Ovary (tissue), 9 donors: ENCODE results near the gene COL5A1. TPM values are rescaled to one million over a fixed set of nuclear protein-coding genes. Genes with fewer than 3 reads are reported as not detected.
"Not testable (repeated sequence)": the region's sequence is repeated elsewhere in the genome, so short reads cannot be mapped to it uniquely, and the experiment has no call there.

ENCODE experiments used
- DNase-seq, 5 donors: peaks; one replicate each; pipeline ENCODE4 v3.0.0-alpha.2; 2019 to 2020
- H3K27ac ChIP-seq, 2 donors: fragments of 200-600 bp; one replicate each; pipeline versions ENCODE4 v1.5.1 to v1.8.0; 2019 to 2022
- H3K27me3 ChIP-seq: fragments of 200-600 bp; one replicate; pipeline ENCODE4 v1.8.0; 2022
- H3K36me3 ChIP-seq: fragments of 200-600 bp; sonication (generic); one replicate; pipeline ENCODE4 v1.5.1; 2019
- H3K4me1 ChIP-seq: one replicate; pipeline ENCODE4 v1.8.1; 2013; ENCODE audit warnings: mild to moderate bottlenecking, moderate library complexity; ENCODE audit not compliant: insufficient read depth
- H3K4me3 ChIP-seq: fragments of 200-600 bp; sonication (generic); one replicate; pipeline ENCODE4 v1.5.1; 2017
- H3K9me3 ChIP-seq, 2 donors: fragments of 200-600 bp in 1 of 2; sonication (generic) in 1 of 2; one replicate each; pipeline versions ENCODE4 v1.5.1 to v1.8.1; 2013 to 2019; ENCODE audit warnings: mild to moderate bottlenecking in 1 of 2, moderate library complexity in 1 of 2
- CTCF ChIP-seq, 3 donors: fragments of 450-650 bp in 2 of 3; fragments of 200-600 bp in 1 of 3; IDR thresholded peaks; one replicate each; pipeline versions ENCODE4 v1.5.1 to v1.8.0; 2016 to 2022; ENCODE audit warnings: antibody characterized with exemption in 3 of 3, mild to moderate bottlenecking in 1 of 3
- EP300 ChIP-seq: sonication (generic); formaldehyde crosslinking; IDR thresholded peaks from one replicate; pipeline ENCODE4 v1.6.1; 2017; ENCODE audit warnings: antibody characterized with exemption
- POLR2A ChIP-seq: fragments of 450-650 bp; IDR thresholded peaks from one replicate; pipeline ENCODE4 v1.6.1; 2017; ENCODE audit warnings: antibody characterized with exemption, mild to moderate bottlenecking, moderate library complexity
- WGBS, 3 donors: extraction: QIAGEN DNeasy Blood & Tissue Kit in 1 of 3; methylation state at CpG; one replicate each; pipeline versions ENCODE4 v1.1.5 to v1.1.7; 2013 to 2017; 5-methylcytosine and 5-hydroxymethylcytosine counted together
- intact Hi-C, 4 donors: fragments of 100-400 bp; cut with DNase I; formaldehyde crosslinking; loops; one replicate each; pipeline versions ENCODE4 v1.11.0 to v1.15.1; 2022 to 2023
- polyA plus RNA-seq, 2 donors: library from polyadenylated mRNA; stranded (reverse); fragments of 200-250 nt in 1 of 2; fragments of 350-450 nt in 1 of 2; fragmentation: Illumina TruSeq in 1 of 2; extraction: RNeasy Lipid Tissue Mini Kit (QIAGEN cat#74804) in 1 of 2; gene quantifications; one replicate each; pipeline ENCODE4 v1.2.3, GENCODE V29; 2013 to 2014
- total RNA-seq, 7 donors: library from RNA; depleted of rRNA in 2 of 7; stranded (reverse); fragments of >200 nt in 2 of 7; fragmentation: NEBNext Ultra II Directional in 3 of 7; extraction: Animal tissue kit (Norgen Biotek cat#: 25700) in 3 of 7; gene quantifications; one replicate each; pipeline versions ENCODE4 v1.1.0 to v1.2.4, GENCODE V29; 2016 to 2023
- donor health status: DM: no; HTN: no; CAD: no; lungs with moderate emphysema.
- donor health status: DM: no; HTN: no; CAD: no.
- donor health status: Bipolar disorder and iron deficiency.
- donor health status: DM: yes; HTN: yes; CAD: no.
- donor health status: DM: no; HTN: no; CAD: no.
- donor health status: DM: yes; HTN: yes; CAD: no.

COL5A1 gene
- total and polyA plus RNA-seq, 9 donors, result 28.1 to 117 (median 54.6) TPM

DNA sequence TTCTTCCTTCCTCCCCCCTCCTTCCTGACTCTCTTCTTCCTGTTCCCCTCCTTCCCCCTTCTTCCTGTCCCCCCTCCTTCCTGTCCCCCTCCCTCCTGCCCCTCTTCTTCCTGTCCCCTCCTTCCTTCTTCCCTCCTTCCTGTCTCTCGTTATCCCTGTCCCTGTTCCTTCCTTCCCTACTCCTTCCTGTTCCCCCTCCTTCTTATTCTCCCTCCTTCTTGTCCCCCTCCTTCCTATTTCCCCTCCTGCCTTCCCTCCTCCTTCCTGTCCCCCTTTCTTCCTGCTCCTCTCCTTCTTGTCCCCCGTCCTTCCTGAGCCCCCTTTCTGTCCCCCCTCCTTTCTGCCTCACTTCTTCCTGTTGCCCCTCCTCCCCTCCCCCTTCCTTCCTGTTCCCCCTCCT, 70.6 kb downstream of the COL5A1 start:
- Histone ChIP-seq H3K27ac (no peak overlapping the region), H3K27me3 (no peaks in the 10 kb centered on the region), H3K36me3 (no peaks in the 10 kb centered on the region), H3K9me3 (no peaks in the 10 kb centered on the region), H3K4me3 (no peak overlapping the region), H3K4me1 (peaks cover 23% of the 10 kb centered on the region)
- TF ChIP-seq POLR2A (no peak), EP300 (no peak), CTCF (IDR thresholded peaks at IDR 0.05) (no peak)
- 44 to 70% (median 61%) methylated on average over 2 of the region's 2 CpGs for WGBS, 3 donors
- intact Hi-C loops, result no loop called here
- DNase-seq, result no peak

- peak overlapping the region in 1 of 2 donors; percentile 42 for H3K27ac ChIP-seq
- peaks cover 16% of the 10 kb centered on the region for H3K4me1 ChIP-seq
- intact Hi-C loops, result no loop called here
- H3K9me3 ChIP-seq, result no peaks in the 10 kb centered on the region
- no peak overlapping the region for H3K4me3 ChIP-seq
- DNase-seq, result peak in 2 of 5 donors; percentile 60 to 63
- WGBS, 3 donors, result 40 to 63% (median 55%) methylated on average over 10 of the region's 10 CpGs
- no peaks in the 10 kb centered on the region for H3K27me3 ChIP-seq
- TF ChIP-seq EP300, result no peak
- no peak for TF ChIP-seq CTCF (IDR thresholded peaks at IDR 0.05)
- no peak for TF ChIP-seq POLR2A
- no peaks in the 10 kb centered on the region for H3K36me3 ChIP-seq
These were observed 71.3 kb downstream of the COL5A1 start for GRCh38 chr9:134712926-134713325.

GRCh38 chr9:134715536-134715935, 73.9 kb downstream of the COL5A1 start:
- H3K4me1 ChIP-seq, intact Hi-C loops: not testable (repeated sequence)

GRCh38 chr9:134716067-134716466, 74.5 kb downstream of the COL5A1 start:
- WGBS, 3 donors, result 81 to 87% (median 84%) methylated on average over 8 of the region's 8 CpGs
- DNase-seq, result no peak
- TF ChIP-seq EP300 (no peak), POLR2A (no peak), CTCF (IDR thresholded peaks at IDR 0.05) (no peak)
- intact Hi-C loops, result no loop called here
- Histone ChIP-seq H3K36me3 (no peaks in the 10 kb centered on the region), H3K4me1 (peaks cover 3% of the 10 kb centered on the region), H3K27ac (no peak overlapping the region), H3K4me3 (no peak overlapping the region), H3K27me3 (no peaks in the 10 kb centered on the region), H3K9me3 (no peaks in the 10 kb centered on the region)

More at GRCh38 chr9:134715536-134715935, 73.9 kb downstream of the COL5A1 start:
- not testable (repeated sequence) for H3K36me3 ChIP-seq, H3K9me3 ChIP-seq, H3K4me3 ChIP-seq, DNase-seq, H3K27ac ChIP-seq, H3K27me3 ChIP-seq
- WGBS, 3 donors, result 74 to 87% (median 78%) methylated on average over 5 of the region's 5 CpGs

DNA sequence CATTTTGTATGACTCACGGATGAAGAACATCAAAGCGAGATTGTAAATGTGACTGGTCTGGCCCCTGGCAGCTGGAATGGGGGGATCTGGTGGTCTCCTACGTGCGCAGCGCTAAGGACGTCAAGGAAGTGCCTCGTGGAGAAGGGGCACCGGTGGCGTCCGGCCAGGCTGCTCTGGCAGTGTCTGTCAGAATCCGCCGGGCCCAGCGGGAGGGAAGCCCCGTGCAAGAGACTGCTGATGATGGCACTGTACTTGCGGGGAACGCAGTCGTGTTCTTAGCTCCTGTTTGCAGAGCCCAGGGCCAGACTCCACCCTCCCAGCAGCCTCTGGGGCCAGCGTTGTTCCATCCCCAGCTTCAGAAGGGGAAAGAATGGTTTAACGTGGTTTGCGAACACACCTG, 75.5 kb downstream of the COL5A1 start:
- 82 to 85% (median 83%) methylated on average over 20 of the region's 20 CpGs for WGBS, 3 donors
- Histone ChIP-seq H3K27ac (no peak overlapping the region), H3K27me3 (no peaks in the 10 kb centered on the region), H3K4me1 (no peaks in the 10 kb centered on the region), H3K4me3 (no peak overlapping the region), H3K9me3 (no peaks in the 10 kb centered on the region), H3K36me3 (no peaks in the 10 kb centered on the region)
- intact Hi-C loops, result no loop called here
- TF ChIP-seq CTCF (IDR thresholded peaks at IDR 0.05), result no peak
- TF ChIP-seq EP300, result no peak
- no peak for TF ChIP-seq POLR2A
- DNase-seq, result peak in 1 of 5 donors; percentile 24
